ENCODE measurements around the gene LMCD1. TPM values are rescaled to one million over a fixed set of nuclear protein-coding genes. Genes with fewer than 3 reads are reported as not detected.

The LMCD1 gene
- total RNA-seq, 2 donors from 2014 or later: 0.85 to 0.89 TPM

DNA sequence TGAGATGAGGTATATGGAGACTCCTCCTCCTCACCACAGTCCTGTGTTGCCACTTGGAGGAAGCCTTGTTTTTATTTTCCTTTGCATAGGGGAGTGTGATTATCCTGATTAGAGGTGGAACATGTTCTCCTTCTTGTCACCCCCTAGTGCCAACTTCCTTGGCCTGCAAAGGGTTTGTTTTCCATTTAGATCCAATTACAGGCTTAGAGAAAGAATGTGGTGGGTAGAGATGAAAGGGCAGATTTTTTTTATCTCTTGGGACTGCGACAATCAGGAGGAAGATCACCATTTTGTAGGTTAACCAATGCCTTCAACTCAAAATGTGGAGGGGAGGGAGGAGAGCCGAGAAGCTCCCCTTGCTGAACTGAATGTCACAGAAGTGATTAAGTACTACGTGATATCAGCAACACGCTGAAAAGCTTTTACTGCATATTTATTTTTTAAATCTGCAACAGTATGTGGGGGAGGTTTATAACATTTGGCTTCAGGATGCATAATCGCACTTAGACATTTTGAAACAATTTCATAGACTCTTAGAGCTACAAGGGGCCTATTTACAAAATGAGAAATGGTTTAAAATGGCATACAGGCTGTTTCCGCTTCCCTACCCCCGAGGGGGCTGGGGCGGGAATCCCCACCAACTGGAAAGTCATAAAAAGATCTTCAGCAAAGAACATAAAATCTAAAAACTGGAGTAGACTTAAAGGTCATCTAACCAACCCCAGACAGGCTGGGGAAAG, 2.4 kb downstream of the LMCD1 start:
- Mint-ChIP-seq H3K27me3 (peaks cover 11% of the 10 kb centered on the region), H3K36me3 (ENCODE audit: low read depth) (no peaks in the 10 kb centered on the region), H3K4me1 (peaks cover 10% of the 10 kb centered on the region), H3K4me3 (no peak overlapping the region), H3K27ac (no peak overlapping the region)
- H3K9me3 ChIP-seq (ENCODE audit: control insufficient read depth, low read length, poor library complexity, severe bottlenecking): no peaks in the 10 kb centered on the region
- DNase-seq: no peak
- no peak for ATAC-seq

- Mint-ChIP-seq H3K27me3 (peaks cover 12% of the 10 kb centered on the region), H3K4me1 (peaks cover 10% of the 10 kb centered on the region), H3K36me3 (ENCODE audit: low read depth) (no peaks in the 10 kb centered on the region), H3K4me3 (no peak overlapping the region), H3K27ac (no peak overlapping the region)
- no peak for DNase-seq
- ATAC-seq: no peak
- H3K9me3 ChIP-seq (ENCODE audit: control insufficient read depth, low read length, poor library complexity, severe bottlenecking): no peaks in the 10 kb centered on the region
Observed at GRCh38 chr3:8504611-8504973, 3.0 kb downstream of the LMCD1 start.

GRCh38 chr3:8505621-8506020, 4.0 kb downstream of the LMCD1 start:
- no peak for DNase-seq
- Mint-ChIP-seq H3K27ac (no peak overlapping the region), H3K4me1 (peaks cover 10% of the 10 kb centered on the region)

DNA sequence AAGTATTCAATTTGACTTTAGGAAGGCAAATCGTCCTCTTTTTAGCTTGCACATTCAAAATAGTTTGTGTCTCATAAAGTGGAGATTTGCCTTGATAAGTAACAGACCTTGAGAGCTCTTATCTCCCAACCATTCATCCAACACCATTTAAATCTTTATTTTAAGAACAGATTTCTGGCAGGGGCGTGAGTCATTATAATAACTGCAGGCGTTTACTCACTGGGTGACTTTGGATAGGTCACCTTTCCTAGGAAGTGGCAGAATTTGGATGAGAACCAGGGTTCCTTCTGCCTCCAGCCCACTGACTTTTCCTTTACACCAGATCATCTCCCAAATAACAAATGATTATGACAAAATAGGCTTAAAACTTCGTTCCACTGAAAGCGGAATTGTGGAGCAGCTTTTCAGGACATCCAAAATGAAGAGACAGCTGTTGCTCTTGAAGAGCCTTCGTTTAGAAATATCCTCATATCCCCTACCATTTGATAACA, 5.0 kb downstream of the LMCD1 start:
- Mint-ChIP-seq H3K4me1 (peaks cover 5% of the 10 kb centered on the region), H3K27ac (no peak overlapping the region), H3K27me3 (peaks cover 20% of the 10 kb centered on the region), H3K36me3 (ENCODE audit: low read depth) (no peaks in the 10 kb centered on the region), H3K4me3 (no peak overlapping the region)
- H3K9me3 ChIP-seq (ENCODE audit: control insufficient read depth, low read length, poor library complexity, severe bottlenecking): no peaks in the 10 kb centered on the region
- DNase-seq (no peak), ATAC-seq (no peak)

More at GRCh38 chr3:8505621-8506020, 4.0 kb downstream of the LMCD1 start:
- no peaks in the 10 kb centered on the region for H3K9me3 ChIP-seq (ENCODE audit: control insufficient read depth, low read length, poor library complexity, severe bottlenecking)
- no peaks in the 10 kb centered on the region for H3K36me3 Mint-ChIP-seq (ENCODE audit: low read depth)
- H3K27me3 Mint-ChIP-seq: peaks cover 12% of the 10 kb centered on the region
- no peak overlapping the region for H3K4me3 Mint-ChIP-seq
- no peak for ATAC-seq

- no peaks in the 10 kb centered on the region for H3K9me3 ChIP-seq (ENCODE audit: control insufficient read depth, low read length, poor library complexity, severe bottlenecking)
- DNase-seq (no peak), ATAC-seq (no peak)
- Mint-ChIP-seq H3K4me1 (peaks cover 3% of the 10 kb centered on the region), H3K4me3 (no peak overlapping the region), H3K27ac (no peak overlapping the region), H3K27me3 (peaks cover 27% of the 10 kb centered on the region), H3K36me3 (ENCODE audit: low read depth) (no peaks in the 10 kb centered on the region)
Observed at GRCh38 chr3:8507496-8507895, 5.9 kb downstream of the LMCD1 start.

DNA sequence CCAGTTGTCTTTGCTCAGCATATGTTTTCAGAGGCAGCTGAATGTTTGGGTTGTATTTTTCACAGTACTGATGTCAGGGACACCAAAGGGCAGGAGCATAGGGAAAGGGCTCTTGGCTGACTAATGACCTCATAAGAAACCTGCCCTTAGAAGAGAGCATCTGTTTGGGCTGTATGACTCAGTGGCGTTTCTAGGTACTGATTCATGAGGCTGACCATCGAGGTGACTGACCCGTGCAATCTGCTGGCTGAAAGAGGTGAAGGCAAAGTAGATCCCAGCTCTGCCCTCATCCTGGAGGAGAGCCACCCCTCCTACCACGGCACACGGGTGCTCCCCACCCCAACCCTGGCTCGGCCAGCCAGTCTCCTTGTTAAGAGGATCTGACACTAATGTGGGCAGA, 8.3 kb downstream of the LMCD1 start:
- no peak for ATAC-seq
- peaks cover 33% of the 10 kb centered on the region for H3K27me3 Mint-ChIP-seq

GRCh38 chr3:8512234-8512633, 10.6 kb downstream of the LMCD1 start:
- Mint-ChIP-seq H3K36me3 (ENCODE audit: low read depth) (no peaks in the 10 kb centered on the region), H3K27me3 (peaks cover 33% of the 10 kb centered on the region), H3K4me3 (no peak overlapping the region), H3K27ac (no peak overlapping the region), H3K4me1 (no peaks in the 10 kb centered on the region)
- ATAC-seq (no peak), DNase-seq (no peak)
- no peaks in the 10 kb centered on the region for H3K9me3 ChIP-seq (ENCODE audit: control insufficient read depth, low read length, poor library complexity, severe bottlenecking)

More for the DNA sequence above, 8.3 kb downstream of the LMCD1 start:
- no peak overlapping the region for H3K27ac Mint-ChIP-seq
- no peaks in the 10 kb centered on the region for H3K36me3 Mint-ChIP-seq (ENCODE audit: low read depth)
- DNase-seq: no peak
- H3K9me3 ChIP-seq (ENCODE audit: control insufficient read depth, low read length, poor library complexity, severe bottlenecking): no peaks in the 10 kb centered on the region
- H3K4me1 Mint-ChIP-seq: no peaks in the 10 kb centered on the region
- no peak overlapping the region for H3K4me3 Mint-ChIP-seq

DNA sequence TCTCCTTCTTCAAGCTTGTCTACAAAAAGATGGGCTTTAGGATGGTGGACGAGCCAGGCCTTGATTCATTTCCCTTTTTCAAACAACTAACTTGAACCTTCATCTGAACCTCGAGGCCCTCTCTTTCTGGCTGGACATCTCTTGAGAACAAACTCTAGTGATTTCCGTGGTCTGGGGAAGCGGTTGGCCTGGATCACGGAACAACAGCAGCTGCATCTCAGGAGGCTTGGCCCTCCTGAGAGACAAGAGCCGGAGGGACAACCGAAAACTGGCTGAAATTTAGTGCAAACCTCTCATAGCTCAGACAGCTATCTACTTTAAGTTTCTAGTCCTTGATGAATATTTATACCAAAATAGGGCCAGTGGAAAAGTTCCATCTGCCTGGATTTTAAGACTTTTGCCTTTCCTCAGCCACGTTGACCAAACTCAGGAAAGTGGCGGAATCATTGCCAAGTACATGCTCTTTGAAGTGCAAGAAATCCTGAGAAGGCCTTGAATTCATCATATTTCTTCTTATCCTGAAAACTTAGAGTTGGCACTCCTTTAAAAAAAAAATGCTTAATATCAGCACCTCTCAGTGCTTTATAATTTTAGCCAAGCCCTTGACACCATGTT, 14.5 kb downstream of the LMCD1 start:
- Mint-ChIP-seq H3K27me3 (peaks cover 23% of the 10 kb centered on the region), H3K4me1 (no peaks in the 10 kb centered on the region), H3K4me3 (no peak overlapping the region), H3K36me3 (ENCODE audit: low read depth) (no peaks in the 10 kb centered on the region), H3K27ac (no peak overlapping the region)
- DNase-seq (no peak), ATAC-seq (no peak)
- H3K9me3 ChIP-seq (ENCODE audit: control insufficient read depth, low read length, poor library complexity, severe bottlenecking): no peaks in the 10 kb centered on the region

DNA sequence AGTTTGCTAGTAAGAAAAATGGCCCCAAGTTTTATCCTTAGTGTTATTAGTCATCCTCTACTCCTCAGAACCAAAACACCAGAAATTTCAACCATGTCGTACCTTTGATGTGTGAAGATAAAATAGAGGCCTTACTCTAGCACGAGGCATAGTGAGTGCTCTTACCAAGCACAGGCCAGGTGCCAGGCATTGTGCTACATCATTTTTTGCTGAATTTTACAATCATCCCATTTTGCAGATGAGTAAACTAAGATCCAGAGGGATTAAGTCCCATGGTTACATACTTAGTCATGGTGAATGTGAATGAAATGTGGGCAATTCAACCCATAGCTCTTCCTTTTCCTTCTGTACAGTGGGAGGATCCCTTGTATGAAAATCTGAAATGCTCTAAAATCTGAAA, 15.2 kb downstream of the LMCD1 start:
- Mint-ChIP-seq H3K27ac (no peak overlapping the region), H3K4me3 (no peak overlapping the region), H3K4me1 (no peaks in the 10 kb centered on the region), H3K27me3 (peaks cover 16% of the 10 kb centered on the region), H3K36me3 (ENCODE audit: low read depth) (no peaks in the 10 kb centered on the region)
- ATAC-seq (no peak), DNase-seq (no peak)
- H3K9me3 ChIP-seq (ENCODE audit: control insufficient read depth, low read length, poor library complexity, severe bottlenecking): no peaks in the 10 kb centered on the region

GRCh38 chr3:8517487-8517886, 15.9 kb downstream of the LMCD1 start:
- H3K27ac Mint-ChIP-seq: no peak overlapping the region
- H3K36me3 Mint-ChIP-seq (ENCODE audit: low read depth): no peaks in the 10 kb centered on the region
- no peak for ATAC-seq
- no peak overlapping the region for H3K4me3 Mint-ChIP-seq
- peaks cover 10% of the 10 kb centered on the region for H3K27me3 Mint-ChIP-seq
- H3K9me3 ChIP-seq (ENCODE audit: control insufficient read depth, low read length, poor library complexity, severe bottlenecking): no peaks in the 10 kb centered on the region
- no peaks in the 10 kb centered on the region for H3K4me1 Mint-ChIP-seq
- DNase-seq: no peak

DNA sequence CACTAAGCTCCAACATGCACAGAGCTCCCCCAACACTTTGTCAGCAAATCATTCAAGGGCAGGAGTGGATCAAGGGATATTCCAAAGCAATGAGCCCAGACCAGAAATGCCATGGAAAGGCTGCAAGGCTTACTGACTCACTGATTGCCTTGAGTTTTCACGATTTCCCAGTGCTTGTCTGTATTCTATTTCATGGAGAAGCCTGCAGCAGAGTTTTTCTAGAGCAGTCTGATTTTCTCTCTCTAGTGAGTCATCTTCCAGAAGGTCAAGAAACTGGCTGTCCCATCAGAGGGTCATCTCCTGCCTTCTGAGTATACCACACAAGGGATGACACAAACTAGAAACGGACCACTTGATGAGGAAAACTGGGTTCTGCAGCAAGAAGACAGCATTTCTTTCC, 16.5 kb downstream of the LMCD1 start:
- no peaks in the 10 kb centered on the region for H3K9me3 ChIP-seq (ENCODE audit: control insufficient read depth, low read length, poor library complexity, severe bottlenecking)
- Mint-ChIP-seq H3K4me1 (no peaks in the 10 kb centered on the region), H3K4me3 (no peak overlapping the region), H3K27me3 (peaks cover 6% of the 10 kb centered on the region), H3K27ac (no peak overlapping the region), H3K36me3 (ENCODE audit: low read depth) (no peaks in the 10 kb centered on the region)
- DNase-seq: no peak
- ATAC-seq: no peak

DNA sequence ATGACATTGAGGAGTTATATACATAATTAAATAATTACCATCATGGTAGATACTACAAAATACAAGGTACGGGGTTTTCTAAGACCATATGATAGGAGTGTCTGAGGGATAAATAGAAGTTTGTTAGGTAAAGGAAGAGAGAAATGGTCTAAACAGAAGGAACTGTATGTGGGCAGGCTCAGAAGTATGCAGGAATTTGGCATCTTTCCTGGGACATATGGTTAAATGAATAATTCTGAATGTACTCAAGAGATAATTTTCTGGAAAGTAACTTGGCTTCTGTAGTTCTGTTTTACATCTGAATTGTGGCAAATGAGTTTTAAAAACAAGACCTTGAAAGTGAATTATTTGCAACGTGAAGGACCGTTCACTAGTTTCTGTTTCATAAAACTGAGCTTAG, 17.5 kb downstream of the LMCD1 start:
- no peaks in the 10 kb centered on the region for H3K4me1 Mint-ChIP-seq
- no peaks in the 10 kb centered on the region for H3K9me3 ChIP-seq (ENCODE audit: control insufficient read depth, low read length, poor library complexity, severe bottlenecking)
- H3K27me3 Mint-ChIP-seq: no peaks in the 10 kb centered on the region
- ATAC-seq: no peak
- no peak overlapping the region for H3K4me3 Mint-ChIP-seq
- no peak overlapping the region for H3K27ac Mint-ChIP-seq
- H3K36me3 Mint-ChIP-seq (ENCODE audit: low read depth): peaks cover 3% of the 10 kb centered on the region
- DNase-seq: no peak

GRCh38 chr3:8519774-8520448, 18.3 kb downstream of the LMCD1 start:
- ATAC-seq (no peak), DNase-seq (no peak)
- Mint-ChIP-seq H3K4me1 (no peaks in the 10 kb centered on the region), H3K27ac (no peak overlapping the region), H3K36me3 (ENCODE audit: low read depth) (peaks cover 3% of the 10 kb centered on the region), H3K27me3 (peaks cover 4% of the 10 kb centered on the region), H3K4me3 (no peak overlapping the region)
- no peaks in the 10 kb centered on the region for H3K9me3 ChIP-seq (ENCODE audit: control insufficient read depth, low read length, poor library complexity, severe bottlenecking)
